NCI-H146 (cell line): Measurements from ENCODE around the gene TMEM87A.
"Not testable (repeated sequence)": the region's sequence is repeated elsewhere in the genome, so short reads cannot be mapped to it uniquely, and the experiment has no call there.

Experiments
- DNase-seq: peaks from one replicate; lab custom pipeline; 2025; lab: John Stamatoyannopoulos, UW

The TMEM87A gene

GRCh38 chr15:42272939-42273899 lies at the start of gene TMEM87A, which contains the start of gene GANC:
Gene TMEM87A (minus strand): TSS chr15:42273433. CDS start chr15:42273398, 35 bp downstream.
Gene GANC (plus strand): TSS chr15:42273201. CDS start chr15:42274482, 1,281 bp downstream.
- DNase-seq: peak; percentile 95

GRCh38 chr15:42319206-42319605 lies 46.0 kb upstream of the TMEM87A start:
- DNase-seq: no peak

- DNase-seq: not testable (repeated sequence)
Observed at GRCh38 chr15:42316282-42316805, 43.1 kb upstream of the TMEM87A start.

- no peak for DNase-seq
Observed at GRCh38 chr15:42315521-42315920, 42.3 kb upstream of the TMEM87A start.

GRCh38 chr15:42314818-42315217 lies 41.6 kb upstream of the TMEM87A start:
- DNase-seq: no peak

GRCh38 chr15:42313463-42313862 lies 40.2 kb upstream of the TMEM87A start:
- no peak for DNase-seq

GRCh38 chr15:42306681-42307080 lies 33.4 kb upstream of the TMEM87A start:
- DNase-seq: no peak

- DNase-seq: not testable (repeated sequence)
Observed at GRCh38 chr15:42301004-42301403, 27.8 kb upstream of the TMEM87A start.

GRCh38 chr15:42289166-42289565 lies 15.9 kb upstream of the TMEM87A start:
- no peak for DNase-seq

GRCh38 chr15:42287931-42288330 lies 14.7 kb upstream of the TMEM87A start:
- no peak for DNase-seq

GRCh38 chr15:42286445-42287029 lies 13.3 kb upstream of the TMEM87A start:
- no peak for DNase-seq

GRCh38 chr15:42285034-42285433 lies 11.8 kb upstream of the TMEM87A start:
- DNase-seq: no peak

- no peak for DNase-seq
Observed at GRCh38 chr15:42284551-42284950, 11.3 kb upstream of the TMEM87A start.

- DNase-seq: no peak
Observed at GRCh38 chr15:42283671-42284070, 10.4 kb upstream of the TMEM87A start.

- DNase-seq: no peak
Observed at GRCh38 chr15:42282926-42283325, 9.7 kb upstream of the TMEM87A start.

GRCh38 chr15:42282344-42282743 lies 9.1 kb upstream of the TMEM87A start:
- no peak for DNase-seq

- no peak for DNase-seq
Observed at GRCh38 chr15:42279234-42279723, 6.0 kb upstream of the TMEM87A start.

GRCh38 chr15:42276762-42277161 lies 3.5 kb upstream of the TMEM87A start:
- DNase-seq: no peak

GRCh38 chr15:42275780-42276391 lies 2.7 kb upstream of the TMEM87A start:
- no peak for DNase-seq

- DNase-seq: no peak
Observed at GRCh38 chr15:42274702-42274989, 1.4 kb upstream of the TMEM87A start.

GRCh38 chr15:42273900-42274701 lies 868 bp upstream of the TMEM87A start:
- peak; percentile 35 for DNase-seq

- no peak for DNase-seq
Observed at GRCh38 chr15:42270996-42271395, 2.2 kb downstream of the TMEM87A start.
